Activated CD8-positive, alpha-beta T cell treated with anti-CD3 and anti-CD28 coated beads, Interleukin-2, amount 10 ng/mL, durations not matched to agents 7 days and 5 days (primary cell): ENCODE data around the gene MSI2. TPM values are rescaled to one million over a fixed set of nuclear protein-coding genes. Genes with fewer than 3 reads are reported as not detected.

Experiments used
- ATAC-seq: fragments of 150-1000 bp; cut with Tn5 transposase; one replicate; pipeline ENCODE4 v1.10.0; 2021; ENCODE audit warnings: moderate library complexity
- CTCF ChIA-PET: fragments of 350-600 bp; sonication (Branson Sonifier 250); formaldehyde crosslinking; loops from one replicate; lab custom pipeline; 2021; ENCODE audit warnings: antibody characterized with exemption; lab: Charles Lee
- POLR2A ChIA-PET: fragments of 350-600 bp; sonication (Branson Sonifier 250); formaldehyde crosslinking; loops from one replicate; lab custom pipeline; 2021; ENCODE audit warnings: antibody characterized with exemption; lab: Charles Lee
- DNase-seq: peaks from one replicate; pipeline ENCODE4 v3.0.0-alpha.2; 2020
- H3K27ac Mint-ChIP-seq: one replicate; pipeline ENCODE4 v1.8.0; 2021; ENCODE audit warnings: mild to moderate bottlenecking, mixed read lengths
- H3K27me3 Mint-ChIP-seq: one replicate; pipeline ENCODE4 v1.8.0; 2021; ENCODE audit warnings: low read depth, mixed read lengths
- H3K36me3 Mint-ChIP-seq: one replicate; pipeline ENCODE4 v1.8.0; 2021; ENCODE audit warnings: low read depth, mixed read lengths
- H3K4me1 Mint-ChIP-seq: one replicate; pipeline ENCODE4 v1.8.0; 2021; ENCODE audit warnings: low read depth, mixed read lengths
- H3K4me3 Mint-ChIP-seq: one replicate; pipeline ENCODE4 v1.8.0; 2021; ENCODE audit warnings: mild to moderate bottlenecking, mixed read lengths
- H3K9me3 Mint-ChIP-seq: one replicate; pipeline ENCODE4 v1.8.0; 2022; ENCODE audit warnings: mixed read lengths; ENCODE audit not compliant: insufficient read depth
- total RNA-seq, 2 experiments: library from RNA; stranded (reverse); gene quantifications; one replicate each; pipeline ENCODE4 v1.2.3, GENCODE V29; 2021

Gene MSI2
- total RNA-seq, 2 experiments from 2014 or later: 123 to 125 TPM

DNA sequence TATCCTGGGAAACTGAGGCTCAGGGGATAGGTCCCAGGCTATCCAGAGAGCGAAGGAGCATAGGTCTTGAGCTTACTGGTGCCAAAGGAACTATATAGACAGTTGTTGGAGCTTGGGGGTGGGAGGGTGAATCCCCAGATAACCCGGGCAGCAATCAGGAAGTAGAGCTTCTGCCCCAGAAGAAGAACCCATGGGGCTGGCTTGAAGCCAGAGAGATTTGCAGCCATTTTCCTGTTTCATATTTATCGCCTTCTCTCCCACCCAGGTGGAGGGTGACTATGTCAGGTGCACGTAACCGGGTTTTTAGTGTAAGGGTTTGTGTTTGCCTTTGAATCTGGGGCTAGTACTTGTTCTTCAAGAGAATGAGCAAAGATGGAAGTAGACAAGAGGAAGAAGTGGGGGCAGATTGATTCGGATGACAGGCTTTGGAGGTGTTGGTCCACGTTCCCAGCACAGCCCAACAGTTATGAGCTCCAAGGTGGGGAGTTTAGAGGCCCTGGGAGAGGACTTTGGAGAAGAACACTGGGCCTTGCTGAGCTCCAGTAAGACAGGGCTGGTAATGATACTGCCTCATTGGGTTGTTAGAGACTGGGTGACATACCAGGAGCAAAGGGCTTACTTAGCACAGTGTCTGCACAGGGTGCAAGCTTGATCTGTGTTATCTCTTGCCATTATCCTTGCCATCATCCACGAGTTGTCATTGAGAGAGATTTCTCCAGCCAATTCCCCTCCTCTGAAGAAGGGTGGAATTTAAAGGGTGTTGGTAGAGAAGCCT lies 343.1 kb downstream of the MSI2 start:
- Mint-ChIP-seq H3K9me3 (peaks cover 8% of the 10 kb centered on the region), H3K4me1 (peaks cover 92% of the 10 kb centered on the region), H3K36me3 (peaks cover 65% of the 10 kb centered on the region), H3K27me3 (no peaks in the 10 kb centered on the region), H3K27ac (peak overlapping the region; percentile 98), H3K4me3 (peak overlapping the region; percentile 52)
- DNase-seq (peak; percentile 45), ATAC-seq (peak; percentile 22)
- CTCF ChIA-PET: interaction anchor here (0.7 to 12.8 kb wide), 20 partner anchors 9 to 783 kb away, joined by 3 to 196 read pairs (median 8); no protein-coding TSS in a partner anchor
- POLR2A ChIA-PET: interaction anchor here (0.6 to 2.7 kb wide), 6 partner anchors 45 to 342 kb away, joined by 3 to 13 read pairs (median 4); no protein-coding TSS in a partner anchor

DNA sequence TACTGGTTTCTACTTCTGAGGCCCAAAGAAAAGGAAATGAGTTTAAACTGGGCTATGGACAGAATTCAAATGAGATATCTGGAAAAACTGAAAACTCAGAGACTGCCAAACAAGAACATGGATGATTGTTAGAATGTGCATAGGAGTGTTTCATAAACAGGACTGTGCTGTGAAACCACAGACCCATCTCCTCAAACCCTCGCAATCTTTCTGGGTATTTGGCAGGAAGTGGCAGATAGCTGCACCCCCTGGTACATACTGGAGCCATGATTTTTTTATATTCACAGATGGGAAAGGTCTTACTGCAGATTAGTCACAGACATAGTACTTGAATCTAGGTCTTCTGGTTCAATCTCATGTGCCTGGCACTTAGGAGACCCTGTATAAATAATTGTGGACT lies 343.8 kb downstream of the MSI2 start:
- peak; percentile 51 for ATAC-seq
- DNase-seq: peak; percentile 83
- peak overlapping the region; percentile 52 for H3K4me3 Mint-ChIP-seq

DNA sequence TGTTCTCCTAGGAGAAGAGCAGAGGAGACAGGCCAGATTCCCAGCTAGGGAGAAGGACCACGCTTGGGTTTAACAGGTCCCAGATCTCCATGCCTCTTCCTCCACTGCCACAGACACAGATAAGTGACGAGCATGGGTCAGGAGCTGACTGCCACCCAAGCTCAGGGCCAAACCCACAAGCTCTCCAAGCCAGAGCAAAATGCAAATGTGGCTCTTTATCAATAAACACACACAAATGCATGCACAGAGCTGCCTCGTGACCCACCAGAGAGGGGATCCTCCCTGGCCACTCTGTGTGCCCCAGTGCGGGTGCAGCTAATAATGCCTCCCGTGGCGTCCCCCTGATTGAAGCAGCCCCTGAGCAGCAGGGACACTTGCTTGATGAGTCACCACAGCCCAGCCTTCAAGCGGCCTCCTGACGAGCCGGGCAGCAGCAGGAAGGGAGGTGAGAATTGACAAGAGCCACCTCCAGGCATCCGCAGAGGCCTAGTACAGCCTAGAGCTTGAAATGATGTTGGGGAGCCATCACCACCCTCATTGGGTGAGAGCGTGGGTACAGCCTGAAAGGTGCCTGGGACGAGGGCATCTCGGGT lies 344.9 kb downstream of the MSI2 start:
- H3K9me3 Mint-ChIP-seq: no peaks in the 10 kb centered on the region
- POLR2A ChIA-PET: interaction anchor here (0.6 to 1.4 kb wide), 3 partner anchors 36 to 358 kb away, joined by 3 read pairs; no protein-coding TSS in a partner anchor
- peaks cover 96% of the 10 kb centered on the region for H3K4me1 Mint-ChIP-seq
- peaks cover 48% of the 10 kb centered on the region for H3K36me3 Mint-ChIP-seq
- CTCF ChIA-PET: interaction anchor here (1.0 to 12.8 kb wide), 5 partner anchors 7 to 358 kb away, joined by 3 to 196 read pairs (median 8); no protein-coding TSS in a partner anchor
- DNase-seq: peak; percentile 55
- ATAC-seq: no peak
- H3K4me3 Mint-ChIP-seq: no peak overlapping the region
- no peaks in the 10 kb centered on the region for H3K27me3 Mint-ChIP-seq
- peak overlapping the region; percentile 98 for H3K27ac Mint-ChIP-seq

More for the DNA sequence above, 343.8 kb downstream of the MSI2 start:
- peaks cover 5% of the 10 kb centered on the region for H3K9me3 Mint-ChIP-seq
- H3K27ac Mint-ChIP-seq: peak overlapping the region; percentile 98
- CTCF ChIA-PET: interaction anchor here (0.9 to 12.8 kb wide), 12 partner anchors 8 to 783 kb away, joined by 3 to 196 read pairs (median 9); no protein-coding TSS in a partner anchor
- H3K4me1 Mint-ChIP-seq: peaks cover 92% of the 10 kb centered on the region
- H3K36me3 Mint-ChIP-seq: peaks cover 60% of the 10 kb centered on the region
- H3K27me3 Mint-ChIP-seq: no peaks in the 10 kb centered on the region
- POLR2A ChIA-PET: interaction anchor here (0.6 to 1.7 kb wide), 5 partner anchors 37 to 343 kb away, joined by 3 to 9 read pairs (median 4); no protein-coding TSS in a partner anchor

DNA sequence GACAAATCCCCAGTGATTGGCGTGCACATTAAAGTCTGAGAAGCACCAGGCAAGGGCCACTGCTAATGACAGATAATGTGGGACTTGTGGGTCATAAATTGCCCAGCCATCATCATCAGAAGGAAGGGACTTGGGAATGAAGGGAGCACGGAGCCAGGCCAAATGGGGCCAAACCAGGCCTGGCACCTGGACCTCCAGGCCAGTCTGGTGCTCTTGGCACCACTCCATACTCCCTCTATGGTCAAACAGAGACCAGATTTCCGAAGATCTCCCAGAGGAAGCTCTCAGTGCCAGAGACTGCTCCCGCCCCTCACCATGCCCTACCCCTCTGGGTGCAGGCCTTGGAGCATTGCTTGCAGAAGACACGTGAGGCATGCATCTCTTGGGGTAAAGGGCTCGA lies 346.6 kb downstream of the MSI2 start:
- no peak for DNase-seq
- no peak overlapping the region for H3K4me3 Mint-ChIP-seq
- peaks cover 100% of the 10 kb centered on the region for H3K4me1 Mint-ChIP-seq
- peaks cover 43% of the 10 kb centered on the region for H3K36me3 Mint-ChIP-seq
- no peaks in the 10 kb centered on the region for H3K9me3 Mint-ChIP-seq
- CTCF ChIA-PET: interaction anchor here (1.5 to 12.8 kb wide), 2 partner anchors 68 to 360 kb away, joined by 6 to 196 read pairs; no protein-coding TSS in a partner anchor
- no peaks in the 10 kb centered on the region for H3K27me3 Mint-ChIP-seq
- H3K27ac Mint-ChIP-seq: peak overlapping the region; percentile 99
- POLR2A ChIA-PET: interaction anchor here (0.6 to 2.0 kb wide), 3 partner anchors 148 to 1772 kb away, joined by 3 to 5 read pairs (median 4); partner anchors contain the start of gene MRPS23
- ATAC-seq: no peak

DNA sequence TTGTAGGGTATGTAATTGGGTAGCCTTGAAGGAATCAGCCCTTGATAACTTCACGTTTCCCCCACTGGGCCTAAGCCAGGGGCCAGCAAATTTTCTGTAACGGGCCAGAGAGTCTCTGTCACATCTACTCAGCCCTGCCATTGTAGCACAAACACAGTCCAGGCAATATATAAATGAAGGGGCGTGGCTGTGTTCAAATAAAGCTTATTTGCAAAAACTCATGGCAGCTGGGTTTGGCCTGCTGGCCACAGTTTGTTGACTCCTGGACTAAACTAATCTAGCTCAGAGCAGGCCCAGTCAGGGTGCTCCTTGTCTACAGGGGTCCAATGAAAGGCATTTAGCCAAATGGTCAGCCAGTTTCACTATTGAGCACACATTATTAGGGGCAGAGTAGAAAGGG lies 347.2 kb downstream of the MSI2 start:
- Mint-ChIP-seq H3K36me3 (peaks cover 37% of the 10 kb centered on the region), H3K27ac (peak overlapping the region; percentile 99), H3K4me3 (peak overlapping the region; percentile 73), H3K27me3 (no peaks in the 10 kb centered on the region), H3K9me3 (no peaks in the 10 kb centered on the region), H3K4me1 (peaks cover 100% of the 10 kb centered on the region)
- DNase-seq (no peak), ATAC-seq (no peak)
- CTCF ChIA-PET: interaction anchor here (1.0 to 12.8 kb wide), 4 partner anchors 51 to 360 kb away, joined by 4 to 196 read pairs (median 5); no protein-coding TSS in a partner anchor
- POLR2A ChIA-PET: interaction anchor here (0.5 to 2.0 kb wide), 3 partner anchors 138 to 246 kb away, joined by 4 to 5 read pairs (median 5); partner anchors contain the start of gene MRPS23

DNA sequence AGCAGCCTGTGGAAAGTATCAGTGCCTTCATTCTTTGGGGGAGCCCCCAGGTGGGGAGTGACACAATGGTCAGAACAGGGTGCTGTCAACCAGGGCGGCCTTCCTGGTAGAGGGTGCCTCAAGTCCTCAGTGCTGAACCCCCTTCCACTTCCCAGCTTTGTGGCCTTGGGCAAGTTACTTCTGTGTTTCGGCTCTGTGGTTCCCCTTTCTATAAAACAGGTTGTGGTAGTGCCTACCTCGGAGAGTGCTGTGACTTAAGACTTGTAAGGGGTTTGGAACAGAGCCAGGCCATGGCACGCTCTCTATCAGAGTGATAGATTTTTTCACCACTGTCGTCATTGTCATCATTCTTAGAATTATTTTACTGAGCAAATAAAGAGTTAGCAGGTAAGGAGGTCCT lies 347.7 kb downstream of the MSI2 start:
- Mint-ChIP-seq H3K27me3 (no peaks in the 10 kb centered on the region), H3K27ac (peak overlapping the region; percentile 99), H3K9me3 (no peaks in the 10 kb centered on the region), H3K4me1 (peaks cover 100% of the 10 kb centered on the region), H3K4me3 (peak overlapping the region; percentile 73), H3K36me3 (peaks cover 35% of the 10 kb centered on the region)
- CTCF ChIA-PET: interaction anchor here (1.0 to 12.8 kb wide), 4 partner anchors 51 to 361 kb away, joined by 4 to 196 read pairs (median 5); no protein-coding TSS in a partner anchor
- POLR2A ChIA-PET: interaction anchor here (0.5 to 2.0 kb wide), 4 partner anchors 139 to 346 kb away, joined by 4 to 5 read pairs (median 4); partner anchors contain the start of gene MRPS23
- ATAC-seq: peak; percentile 70
- peak; percentile 85 for DNase-seq

DNA sequence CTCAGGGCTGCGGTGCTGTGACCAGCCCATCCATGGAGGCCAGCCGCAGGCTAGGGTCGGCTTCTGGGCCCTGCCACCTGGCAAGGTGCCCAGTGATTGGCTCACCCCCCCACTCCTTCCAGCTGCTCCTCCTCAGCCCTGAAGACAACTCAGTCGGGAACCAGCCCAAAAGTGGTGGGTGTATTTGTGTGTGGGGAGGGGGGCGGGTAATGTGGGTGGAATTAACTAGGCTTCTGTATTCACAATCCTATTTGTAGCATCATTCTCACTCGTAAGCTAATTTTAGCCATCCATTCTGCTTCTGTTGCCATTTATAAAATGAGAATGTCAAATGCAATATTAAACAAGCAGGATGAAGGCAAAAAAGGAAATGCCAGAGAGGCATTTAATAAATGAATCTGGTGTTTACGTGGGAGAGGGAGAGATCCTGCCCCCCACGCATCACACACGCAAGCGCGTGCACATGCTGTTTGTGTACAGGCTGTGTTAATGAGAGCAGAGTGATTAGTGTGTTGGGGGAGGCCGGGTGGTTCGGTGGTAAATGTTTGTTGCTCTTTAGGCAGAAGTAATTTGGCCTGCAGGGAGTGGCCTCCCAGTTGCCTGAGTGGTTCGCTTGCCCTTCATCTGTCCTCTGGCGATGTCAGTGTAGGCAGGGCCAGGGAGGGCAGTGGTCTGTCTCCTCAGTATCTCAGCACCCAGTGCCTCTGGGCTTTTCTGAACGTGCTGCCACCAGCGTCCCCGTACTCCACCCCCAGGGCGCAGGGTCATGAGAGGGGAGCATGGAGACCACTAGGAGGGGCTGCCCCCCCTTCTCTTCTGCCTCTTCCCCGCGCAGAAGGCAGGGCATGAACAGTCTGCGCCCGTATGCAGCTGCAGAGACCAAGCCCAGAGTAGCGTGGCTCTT lies 348.7 kb downstream of the MSI2 start:
- H3K27ac Mint-ChIP-seq: peak overlapping the region; percentile 99
- peaks cover 99% of the 10 kb centered on the region for H3K4me1 Mint-ChIP-seq
- ChIA-PET POLR2A (interaction anchor here (0.5 to 1.7 kb wide), 7 partner anchors 67 to 1027 kb away, joined by 3 to 4 read pairs (median 3); no protein-coding TSS in a partner anchor), CTCF (interaction anchor here (1.2 to 12.8 kb wide), 5 partner anchors 6 to 362 kb away, joined by 3 to 196 read pairs (median 7); no protein-coding TSS in a partner anchor)
- ATAC-seq (peak; percentile 53), DNase-seq (peak; percentile 73)
- no peaks in the 10 kb centered on the region for H3K27me3 Mint-ChIP-seq
- H3K9me3 Mint-ChIP-seq: no peaks in the 10 kb centered on the region
- peaks cover 35% of the 10 kb centered on the region for H3K36me3 Mint-ChIP-seq
- H3K4me3 Mint-ChIP-seq: peak overlapping the region; percentile 73

DNA sequence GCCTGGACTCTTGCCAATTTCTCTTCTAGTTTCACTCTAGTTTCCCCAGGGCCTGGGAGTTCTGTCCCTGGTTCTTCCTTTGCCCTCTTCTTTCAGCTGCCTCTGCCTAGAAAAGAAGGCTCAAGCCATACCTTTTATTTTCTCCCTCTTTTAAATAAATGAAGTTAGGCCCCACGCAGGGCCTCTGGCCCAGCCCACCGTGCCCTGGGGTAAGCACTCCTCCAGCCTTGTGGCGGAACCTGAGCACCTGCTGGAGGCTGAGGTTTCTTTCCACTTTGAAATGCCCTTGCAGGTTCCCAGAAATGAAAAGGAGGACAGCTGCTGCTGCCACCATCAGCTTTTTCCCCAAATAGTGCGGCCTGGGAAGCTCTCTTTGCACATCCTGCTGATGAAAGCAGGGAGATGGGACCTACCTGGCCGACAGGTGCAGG lies 349.4 kb downstream of the MSI2 start:
- peaks cover 96% of the 10 kb centered on the region for H3K4me1 Mint-ChIP-seq
- CTCF ChIA-PET: interaction anchor here (1.2 to 12.8 kb wide), 5 partner anchors 7 to 362 kb away, joined by 3 to 196 read pairs (median 7); no protein-coding TSS in a partner anchor
- H3K27me3 Mint-ChIP-seq: no peaks in the 10 kb centered on the region
- ATAC-seq: peak; percentile 41
- POLR2A ChIA-PET: interaction anchor here (0.7 to 1.7 kb wide), 4 partner anchors 66 to 1026 kb away, joined by 3 to 4 read pairs (median 4); no protein-coding TSS in a partner anchor
- H3K4me3 Mint-ChIP-seq: peak overlapping the region; percentile 73
- peak overlapping the region; percentile 99 for H3K27ac Mint-ChIP-seq
- H3K36me3 Mint-ChIP-seq: peaks cover 28% of the 10 kb centered on the region
- H3K9me3 Mint-ChIP-seq: no peaks in the 10 kb centered on the region
- no peak for DNase-seq

DNA sequence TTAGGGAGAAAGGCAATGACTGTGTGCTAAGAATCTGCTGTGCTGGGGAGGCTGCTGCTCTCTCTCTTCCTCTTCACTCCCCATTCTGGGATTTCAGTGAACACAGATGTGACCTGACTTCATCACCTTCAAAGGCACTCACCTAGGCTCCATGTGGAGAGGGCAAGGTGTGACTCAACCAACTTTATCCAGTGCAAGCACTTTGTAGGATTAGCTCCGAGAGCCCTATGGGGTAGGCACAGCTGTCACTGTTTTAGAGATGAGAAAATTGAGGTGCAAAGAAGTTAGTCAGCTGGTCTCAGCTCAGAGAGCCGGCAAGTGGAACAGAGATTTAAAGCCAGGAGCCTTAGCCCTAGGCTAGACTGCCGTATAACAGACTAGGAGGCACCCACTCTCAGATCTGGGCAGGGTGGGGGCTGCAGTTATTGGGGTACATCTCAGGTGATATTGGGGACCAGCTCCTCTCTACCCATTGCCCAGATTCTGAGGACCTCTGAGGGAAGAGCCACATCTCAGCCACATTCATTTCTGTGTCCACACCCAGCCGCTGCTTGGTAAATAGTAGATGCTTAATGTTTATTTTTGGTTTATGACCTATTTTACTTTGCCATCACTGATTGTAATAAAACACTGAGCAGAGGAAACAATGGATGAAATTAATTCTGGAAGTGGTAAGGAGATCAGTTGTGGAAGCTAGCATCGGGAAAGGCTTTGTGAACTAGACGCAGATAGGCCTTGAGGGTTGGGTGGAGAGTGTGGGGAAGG lies 350.0 kb downstream of the MSI2 start:
- H3K4me1 Mint-ChIP-seq: peaks cover 93% of the 10 kb centered on the region
- peak overlapping the region; percentile 73 for H3K4me3 Mint-ChIP-seq
- no peak for DNase-seq
- CTCF ChIA-PET: interaction anchor here (1.2 to 12.8 kb wide), 5 partner anchors 7 to 363 kb away, joined by 3 to 196 read pairs (median 7); no protein-coding TSS in a partner anchor
- H3K36me3 Mint-ChIP-seq: peaks cover 22% of the 10 kb centered on the region
- peak overlapping the region; percentile 99 for H3K27ac Mint-ChIP-seq
- POLR2A ChIA-PET: interaction anchor here (0.7 to 0.9 kb wide), 3 partner anchors 66 to 1026 kb away, joined by 3 to 4 read pairs (median 3); no protein-coding TSS in a partner anchor
- no peaks in the 10 kb centered on the region for H3K27me3 Mint-ChIP-seq
- H3K9me3 Mint-ChIP-seq: no peaks in the 10 kb centered on the region
- no peak for ATAC-seq
